ENCODE data around the gene TNF. TPM values are rescaled to one million over a fixed set of nuclear protein-coding genes. Genes with fewer than 3 reads are reported as not detected.

TNF gene
- total RNA-seq, 2 experiments from 2014 or later = 89.2 to 92.5 TPM

DNA sequence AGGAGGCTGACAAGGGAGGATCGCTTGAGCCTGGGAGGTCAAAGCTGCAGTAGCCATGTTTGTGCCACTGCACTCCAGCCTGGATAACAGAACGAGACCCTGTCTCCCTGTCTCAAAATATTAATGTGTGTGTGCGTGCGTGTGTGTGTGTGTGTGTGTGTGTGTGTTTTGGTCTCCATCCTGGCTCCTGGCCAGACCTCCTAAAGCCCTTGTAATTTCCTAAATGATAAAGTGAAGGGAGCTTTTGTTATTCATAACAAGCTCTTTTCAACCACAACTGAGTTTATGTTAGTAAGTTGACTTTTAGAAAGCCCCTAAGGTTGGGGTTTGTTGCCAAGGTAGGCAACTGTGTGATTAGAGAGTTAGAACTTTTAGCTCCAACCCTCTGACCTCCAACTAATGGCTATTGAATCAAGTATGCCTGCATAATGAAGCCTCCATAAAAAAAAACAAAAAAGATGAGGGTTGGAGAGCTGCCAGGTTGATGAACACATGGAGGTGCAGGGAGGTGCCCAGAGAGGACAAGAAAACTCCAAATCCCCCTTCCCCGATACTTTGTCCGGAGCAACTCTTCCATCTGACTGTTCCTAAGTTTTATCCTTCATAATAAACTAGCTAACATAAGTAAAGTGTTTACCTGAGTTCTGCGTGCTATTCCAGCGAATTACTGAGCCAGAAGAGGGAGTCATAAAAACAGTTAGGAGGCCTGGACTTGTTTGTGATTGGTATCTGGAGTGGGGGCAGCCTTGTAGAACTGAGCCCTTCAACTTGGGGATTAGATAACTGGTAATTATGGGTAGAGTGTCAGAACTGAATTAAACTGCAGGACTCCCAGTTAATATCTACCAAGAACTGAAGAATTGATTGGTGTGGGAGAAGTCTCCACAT is 34.4 kb downstream of the TNF start:
- TF ChIP-seq, protein P1, sequence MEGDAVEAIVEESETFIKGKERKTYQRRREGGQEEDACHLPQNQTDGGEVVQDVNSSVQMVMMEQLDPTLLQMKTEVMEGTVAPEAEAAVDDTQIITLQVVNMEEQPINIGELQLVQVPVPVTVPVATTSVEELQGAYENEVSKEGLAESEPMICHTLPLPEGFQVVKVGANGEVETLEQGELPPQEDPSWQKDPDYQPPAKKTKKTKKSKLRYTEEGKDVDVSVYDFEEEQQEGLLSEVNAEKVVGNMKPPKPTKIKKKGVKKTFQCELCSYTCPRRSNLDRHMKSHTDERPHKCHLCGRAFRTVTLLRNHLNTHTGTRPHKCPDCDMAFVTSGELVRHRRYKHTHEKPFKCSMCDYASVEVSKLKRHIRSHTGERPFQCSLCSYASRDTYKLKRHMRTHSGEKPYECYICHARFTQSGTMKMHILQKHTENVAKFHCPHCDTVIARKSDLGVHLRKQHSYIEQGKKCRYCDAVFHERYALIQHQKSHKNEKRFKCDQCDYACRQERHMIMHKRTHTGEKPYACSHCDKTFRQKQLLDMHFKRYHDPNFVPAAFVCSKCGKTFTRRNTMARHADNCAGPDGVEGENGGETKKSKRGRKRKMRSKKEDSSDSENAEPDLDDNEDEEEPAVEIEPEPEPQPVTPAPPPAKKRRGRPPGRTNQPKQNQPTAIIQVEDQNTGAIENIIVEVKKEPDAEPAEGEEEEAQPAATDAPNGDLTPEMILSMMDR (IDR thresholded peaks at IDR 0.05) = no peak
- intact Hi-C loops (cut with micrococcal nuclease) = no loop called here
- H3K4me3 Mint-ChIP-seq = no peak overlapping the region
- no peak for DNase-seq
- H3K36me3 Mint-ChIP-seq (ENCODE audit: low read depth) = no peaks in the 10 kb centered on the region
- CTCF ChIA-PET = interaction anchor here (0.9 to 38.9 kb wide), 4 partner anchors 9 to 115 kb away, joined by 5 to 2542 read pairs (median 68); partner anchors contain the start of genes ATP6V1G2, DDX39B, LST1 and LTA
- POLR2A ChIA-PET = interaction anchor here (0.6 kb wide), 2 partner anchors 9 to 382 kb away, joined by 3 to 4 read pairs; no protein-coding TSS in a partner anchor
- peaks cover 8% of the 10 kb centered on the region for H3K4me1 Mint-ChIP-seq (ENCODE audit: low read depth)
- H3K27me3 Mint-ChIP-seq = no peaks in the 10 kb centered on the region
- no peaks in the 10 kb centered on the region for H3K9me3 Mint-ChIP-seq
- H3K27ac Mint-ChIP-seq = no peak overlapping the region
- ATAC-seq = no peak

DNA sequence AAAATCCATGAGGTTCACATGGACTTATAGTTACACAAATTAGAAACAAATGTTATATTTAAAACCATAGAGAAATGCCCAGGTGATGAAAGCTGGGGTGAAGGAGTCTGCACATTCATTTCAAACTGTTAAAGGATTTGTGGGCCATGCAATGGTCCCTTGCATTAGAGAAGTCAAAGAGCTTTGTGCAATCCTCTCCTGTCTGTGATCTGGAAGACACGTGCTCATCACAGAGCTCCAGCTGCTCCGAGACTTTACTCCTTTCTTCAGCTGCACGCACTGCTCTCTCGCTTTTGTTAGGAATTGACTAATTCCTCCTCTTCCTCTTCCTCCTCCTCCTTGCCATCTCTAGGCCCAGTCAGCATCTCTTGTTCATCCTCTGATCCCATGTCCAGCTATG is 35.6 kb downstream of the TNF start:
- Mint-ChIP-seq H3K9me3 (no peaks in the 10 kb centered on the region), H3K4me3 (no peak overlapping the region), H3K36me3 (ENCODE audit: low read depth) (peaks cover 1% of the 10 kb centered on the region), H3K27ac (no peak overlapping the region), H3K4me1 (ENCODE audit: low read depth) (peaks cover 20% of the 10 kb centered on the region), H3K27me3 (no peaks in the 10 kb centered on the region)
- CTCF ChIA-PET = interaction anchor here (0.7 to 38.9 kb wide), 3 partner anchors 16 to 118 kb away, joined by 3 to 2542 read pairs (median 132); partner anchors contain the start of genes ATP6V1G2, DDX39B, LST1 and LTA
- POLR2A ChIA-PET = interaction anchor here (0.8 to 1.8 kb wide), 3 partner anchors 24 to 70 kb away, joined by 3 to 4 read pairs (median 3); partner anchors contain the start of gene BAG6
- DNase-seq = no peak
- intact Hi-C loops (cut with micrococcal nuclease) = no loop called here
- TF ChIP-seq, protein P1 (IDR thresholded peaks at IDR 0.05) = no peak
- ATAC-seq = no peak

DNA sequence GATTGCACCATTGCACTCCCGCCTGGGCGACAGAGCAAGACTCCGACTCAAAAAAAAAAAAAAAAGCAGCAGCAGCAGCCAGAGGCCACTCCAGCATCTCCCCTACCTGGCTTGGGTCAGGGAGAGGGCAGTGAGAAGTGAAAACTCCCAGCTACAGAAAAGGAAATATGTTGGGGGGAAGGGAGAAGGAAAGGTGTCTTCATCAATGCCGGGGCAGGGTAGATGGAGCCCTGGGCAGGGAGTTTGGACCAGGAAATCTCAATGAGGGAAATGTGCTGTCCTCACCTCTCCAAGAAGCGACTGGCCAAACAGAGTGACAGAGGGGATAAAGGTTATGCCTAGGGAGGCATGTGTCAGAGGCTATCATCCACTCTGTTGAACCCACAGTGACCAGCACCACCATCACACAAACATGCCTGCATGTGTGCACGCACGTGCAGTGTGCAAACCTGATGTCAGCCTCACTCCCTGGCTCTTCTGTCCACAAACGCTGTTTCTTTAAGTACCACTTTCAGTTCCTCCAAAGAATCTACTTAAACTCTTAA is 38.8 kb downstream of the TNF start:
- no peak for ATAC-seq
- intact Hi-C loops (cut with micrococcal nuclease) = no loop called here
- Mint-ChIP-seq H3K27ac (no peak overlapping the region), H3K9me3 (no peaks in the 10 kb centered on the region), H3K36me3 (ENCODE audit: low read depth) (peaks cover 22% of the 10 kb centered on the region), H3K4me1 (ENCODE audit: low read depth) (peaks cover 39% of the 10 kb centered on the region), H3K27me3 (no peaks in the 10 kb centered on the region), H3K4me3 (no peak overlapping the region)
- DNase-seq = no peak
- ChIA-PET CTCF (interaction anchor here (0.9 to 11.2 kb wide), 3 partner anchors 19 to 68 kb away, joined by 3 to 132 read pairs (median 12); partner anchors contain the start of genes ATP6V1G2 and NCR3), POLR2A (interaction anchor here (0.7 to 2.9 kb wide), 3 partner anchors 15 to 73 kb away, joined by 3 to 9 read pairs (median 3); no protein-coding TSS in a partner anchor)
- TF ChIP-seq, protein P1 (IDR thresholded peaks at IDR 0.05) = no peak

DNA sequence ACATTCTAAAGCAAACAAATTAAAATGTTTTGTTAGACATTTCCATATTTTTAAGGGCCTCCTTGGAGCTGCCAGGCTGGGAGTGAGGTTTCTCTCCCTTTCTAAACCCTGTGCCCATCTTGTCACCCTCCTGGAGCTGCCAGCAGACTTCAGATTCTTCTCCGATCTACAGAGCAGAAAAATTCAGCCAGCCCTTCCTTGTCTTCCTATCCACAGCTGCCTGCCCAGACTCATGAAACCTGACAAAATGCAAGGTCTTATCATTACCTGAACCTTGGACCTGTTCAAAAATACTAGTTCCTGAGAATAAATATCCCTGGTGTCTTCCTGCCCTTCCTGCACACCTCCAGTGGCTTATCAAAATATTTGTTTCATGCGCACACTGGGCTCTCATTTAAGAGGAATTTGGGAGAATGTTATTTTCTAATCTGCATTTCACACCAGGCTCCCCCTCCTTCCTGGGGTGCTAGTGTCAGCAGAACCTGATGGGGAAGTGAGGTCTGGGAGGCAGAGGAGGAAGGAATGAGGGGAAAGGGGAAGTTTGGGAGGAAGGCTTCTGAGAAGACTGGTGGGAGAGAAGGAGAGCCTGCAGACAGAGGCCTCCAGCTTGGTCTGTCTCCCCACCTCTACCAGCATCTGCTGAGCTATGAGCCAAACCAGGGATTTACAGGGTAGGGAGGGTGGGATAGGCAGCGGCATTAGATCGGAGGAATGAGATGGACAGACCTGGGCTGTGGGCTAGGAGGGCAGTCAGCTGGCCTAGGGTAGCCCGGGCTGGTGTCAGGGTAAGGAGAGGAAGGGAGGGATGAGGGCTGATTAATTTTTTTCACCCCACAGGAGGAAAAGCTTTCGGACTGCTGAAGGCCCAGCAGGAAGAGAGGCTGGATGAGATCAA is 39.6 kb downstream of the TNF start, which contains the start of gene AIF1:
AIF1 (plus strand) TSS at position 551 of the 895 bp plus-strand sequence; CDS start at position 647, 96 bp downstream.
- H3K36me3 Mint-ChIP-seq (ENCODE audit: low read depth) = peaks cover 28% of the 10 kb centered on the region
- intact Hi-C loops (cut with micrococcal nuclease) = no loop called here
- POLR2A ChIA-PET = interaction anchor here (0.7 to 5.1 kb wide), 8 partner anchors 16 to 192 kb away, joined by 3 to 18 read pairs (median 3); partner anchors contain the start of genes BAG6, LSM2 and MICB
- CTCF ChIA-PET = interaction anchor here (0.9 to 11.2 kb wide), 5 partner anchors 19 to 69 kb away, joined by 3 to 132 read pairs (median 5); partner anchors contain the start of genes ATP6V1G2, NCR3 and TNF
- H3K9me3 Mint-ChIP-seq = no peaks in the 10 kb centered on the region
- no peak for DNase-seq
- H3K4me1 Mint-ChIP-seq (ENCODE audit: low read depth) = peaks cover 43% of the 10 kb centered on the region
- no peak for ATAC-seq
- no peaks in the 10 kb centered on the region for H3K27me3 Mint-ChIP-seq
- H3K27ac Mint-ChIP-seq = peak within 1 kb of the TSS; percentile 96
- H3K4me3 Mint-ChIP-seq = peak within 1 kb of the TSS; percentile 95
- TF ChIP-seq, protein P1 (IDR thresholded peaks at IDR 0.05) = no peak

Data from activated CD8-positive, alpha-beta T cell treated with anti-CD3 and anti-CD28 coated beads for 36 hours (primary cell).